Choroid plexus epithelial cell (primary cell): Measurements from ENCODE around the gene UBE2D3.
A peak's percentile ranks its signal among the peaks of the same experiment; 100 is the strongest.
"Not testable (repeated sequence)": the region's sequence is repeated elsewhere in the genome, so short reads cannot be mapped to it uniquely, and the experiment has no call there.

Source experiments
- DNase-seq: peaks from one replicate; pipeline ENCODE4 v3.0.0-alpha.2; 2010; ENCODE audit warnings: low read depth
- H3K4me3 ChIP-seq: 2 replicates; pipeline ENCODE4 v1.5.1; 2011; ENCODE audit warnings: low read depth, mild to moderate bottlenecking, control low read depth, low read length, moderate library complexity
- CTCF ChIP-seq: conservative IDR thresholded peaks from 2 replicates; pipeline ENCODE4 v1.5.1; 2011; ENCODE audit warnings: low read depth, mild to moderate bottlenecking, control low read depth, inconsistent platforms, low read length, moderate library complexity

Gene UBE2D3

GRCh38 chr4:102823897-102824296 is 3.5 kb downstream of the UBE2D3 start:
- peak overlapping the region; percentile 90 for H3K4me3 ChIP-seq
- DNase-seq, result peak; percentile 54
- TF ChIP-seq CTCF, result no peak

DNA sequence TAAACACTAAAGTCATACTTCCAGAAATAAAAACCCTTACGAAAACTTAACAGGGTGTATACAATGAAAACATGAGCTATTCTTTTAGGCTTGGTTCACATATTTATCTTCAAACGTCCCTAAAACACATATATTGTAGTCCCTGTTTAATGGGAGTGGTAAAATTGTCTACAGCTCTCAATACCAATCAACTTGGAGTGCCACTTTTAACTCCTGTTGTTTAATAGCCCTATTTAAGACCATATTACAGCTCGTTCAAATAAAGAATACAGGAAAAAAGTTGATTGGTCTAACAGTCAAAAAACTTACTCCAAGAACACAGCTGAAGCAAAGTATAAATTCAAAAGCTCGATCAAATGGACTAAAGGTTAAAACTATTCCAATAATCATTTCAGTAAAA is 3.9 kb downstream of the UBE2D3 start:
- peak overlapping the region; percentile 90 for H3K4me3 ChIP-seq
- DNase-seq, result no peak
- no peak for TF ChIP-seq CTCF

DNA sequence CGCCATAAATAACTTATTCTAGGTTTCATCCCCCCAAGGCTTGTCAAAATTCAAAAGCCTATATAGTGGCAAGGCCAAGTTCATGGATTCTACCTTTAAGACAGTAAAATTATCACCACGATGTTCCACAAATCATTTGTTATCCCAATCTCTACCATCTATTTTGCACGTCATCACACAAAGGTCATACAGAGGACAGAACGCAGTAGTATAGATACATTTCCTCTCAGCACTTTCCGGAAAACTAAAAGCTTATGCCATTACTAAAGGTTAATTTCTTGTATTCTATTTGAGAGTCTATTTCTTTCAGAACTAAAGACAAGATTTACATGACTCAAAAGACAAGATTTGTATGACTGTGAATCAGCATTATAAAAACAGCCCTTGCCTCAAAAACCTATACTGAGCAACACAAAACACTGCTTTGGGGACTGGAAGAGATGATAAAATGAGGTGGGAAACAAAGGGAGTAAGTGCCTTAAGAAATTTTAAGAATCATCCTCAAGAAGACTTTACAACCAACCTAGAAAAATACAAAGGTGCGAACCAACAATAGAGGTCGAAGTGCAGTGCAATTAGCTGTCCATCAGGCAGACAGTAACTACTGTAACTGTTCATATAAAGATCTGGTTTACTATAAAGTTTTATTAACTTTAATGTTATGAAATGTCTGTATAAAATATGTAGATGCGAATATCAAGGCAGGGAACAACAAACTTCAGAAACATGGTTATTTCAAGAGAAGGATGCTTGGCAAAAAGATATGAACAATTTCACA is 7.6 kb downstream of the UBE2D3 start:
- H3K4me3 ChIP-seq, result no peak overlapping the region
- DNase-seq, result peak; percentile 67

GRCh38 chr4:102819100-102819499 is 8.3 kb downstream of the UBE2D3 start:
- H3K4me3 ChIP-seq, DNase-seq: not testable (repeated sequence)

More for the DNA sequence above, 7.6 kb downstream of the UBE2D3 start:
- TF ChIP-seq CTCF, result no peak

DNA sequence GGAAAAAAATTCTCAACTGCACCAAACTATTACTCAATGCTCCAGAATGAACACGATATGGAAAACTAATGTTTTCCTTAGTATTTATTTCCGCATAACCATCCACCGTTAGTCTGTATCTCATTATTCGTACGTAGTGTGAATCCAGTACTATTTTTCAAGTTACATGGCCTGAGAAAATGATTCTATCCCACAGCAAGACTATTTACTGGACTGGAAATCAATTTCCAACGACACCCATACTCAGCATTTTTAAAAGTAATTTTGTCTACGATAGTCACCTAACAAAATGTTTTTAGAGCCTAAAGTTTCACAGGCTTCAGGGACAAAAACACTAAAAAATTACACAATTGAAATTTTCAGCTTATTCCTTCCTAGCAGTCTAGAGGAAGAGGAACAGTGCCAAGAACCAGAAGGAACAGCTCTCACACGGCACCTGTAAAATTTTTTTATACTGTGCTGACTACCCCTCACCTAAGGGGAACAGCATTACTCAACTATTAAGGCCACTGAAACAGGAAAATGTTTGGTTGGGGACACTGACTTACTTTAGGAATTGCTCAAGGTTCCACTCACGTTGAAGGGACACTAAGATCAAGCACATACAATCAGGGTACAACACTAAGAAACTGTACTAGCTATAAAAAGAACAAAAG is 9.6 kb downstream of the UBE2D3 start:
- no peak overlapping the region for H3K4me3 ChIP-seq
- no peak for TF ChIP-seq CTCF

DNA sequence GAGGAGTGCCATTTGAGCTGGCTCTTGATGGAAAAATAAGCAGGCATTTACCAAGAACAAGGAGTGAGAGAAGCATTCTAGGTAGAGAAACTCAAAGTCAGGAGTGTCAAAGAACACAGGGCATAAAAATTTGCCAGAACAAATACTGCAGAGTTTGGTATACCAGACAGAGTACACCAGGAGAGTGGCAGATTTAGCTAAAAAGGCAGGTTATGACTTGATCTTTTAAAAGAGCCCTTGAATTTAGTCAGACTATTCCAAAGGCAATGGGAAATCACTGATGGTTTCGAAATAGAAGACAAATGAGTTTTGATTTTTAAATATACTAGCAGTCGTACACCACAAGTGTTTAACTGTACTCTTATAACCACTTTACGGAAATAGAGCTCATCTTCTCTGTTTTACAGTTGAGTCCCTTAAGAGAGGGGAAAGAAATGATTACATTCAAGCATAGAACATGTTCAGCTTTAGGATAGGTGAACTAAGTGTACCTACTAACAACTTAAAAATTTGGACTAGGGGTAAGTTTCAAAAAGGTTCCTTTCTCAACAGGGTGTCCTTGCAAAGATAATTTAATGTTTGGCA is 10.2 kb downstream of the UBE2D3 start:
- no peak for DNase-seq
- TF ChIP-seq CTCF, result no peak
- no peak overlapping the region for H3K4me3 ChIP-seq

More for the DNA sequence above, 9.6 kb downstream of the UBE2D3 start:
- no peak for DNase-seq

DNA sequence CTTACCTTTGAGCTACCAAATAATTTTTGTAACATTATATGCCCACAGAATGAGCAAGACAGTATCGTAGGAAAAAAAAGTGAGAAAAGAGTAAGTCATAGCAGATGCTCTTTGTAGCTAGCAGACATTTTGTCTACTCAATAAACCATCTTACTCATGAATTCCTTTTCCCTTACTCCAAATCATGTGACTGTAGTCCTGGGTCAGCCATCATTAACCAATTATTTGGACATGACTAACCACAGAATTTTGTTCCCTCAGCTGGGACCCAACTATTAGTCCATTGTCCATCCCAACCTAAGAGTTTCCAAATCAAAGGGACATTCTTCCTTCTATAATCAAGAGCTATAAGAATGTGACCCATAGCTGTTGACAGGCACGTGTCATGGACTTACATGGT is 11.4 kb downstream of the UBE2D3 start:
- TF ChIP-seq CTCF, result no peak
- peak; percentile 81 for DNase-seq
- H3K4me3 ChIP-seq, result no peak overlapping the region
